NCI-H446 treated with DMSO at 0.1 percent for 48 hours (cell line): Measurements from ENCODE around the gene PRLR.
"Not testable (repeated sequence)": the region's sequence is repeated elsewhere in the genome, so short reads cannot be mapped to it uniquely, and the experiment has no call there.

Experiments
- DNase-seq: peaks from one replicate; lab custom pipeline; 2025; lab: John Stamatoyannopoulos, UW

PRLR gene

DNA sequence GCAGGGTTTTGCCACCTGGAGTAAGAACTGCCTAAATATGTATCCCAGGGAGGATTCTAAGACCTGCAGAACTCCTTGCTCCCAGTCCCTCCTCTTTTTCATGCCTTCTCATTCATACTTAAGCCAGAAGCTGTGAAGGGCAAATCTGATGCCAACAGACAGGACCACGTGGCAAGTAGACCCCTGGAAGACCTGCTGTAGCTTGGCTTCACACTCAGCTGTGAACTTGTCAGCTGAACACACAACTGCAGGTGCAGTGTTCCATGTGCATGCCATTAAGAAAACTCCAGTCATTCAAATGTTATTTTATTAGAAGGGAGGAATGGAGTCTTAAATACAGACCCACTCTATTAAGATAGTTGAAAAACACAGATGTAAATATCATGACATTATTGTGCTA is 103.3 kb downstream of the PRLR start:
- DNase-seq = no peak

DNA sequence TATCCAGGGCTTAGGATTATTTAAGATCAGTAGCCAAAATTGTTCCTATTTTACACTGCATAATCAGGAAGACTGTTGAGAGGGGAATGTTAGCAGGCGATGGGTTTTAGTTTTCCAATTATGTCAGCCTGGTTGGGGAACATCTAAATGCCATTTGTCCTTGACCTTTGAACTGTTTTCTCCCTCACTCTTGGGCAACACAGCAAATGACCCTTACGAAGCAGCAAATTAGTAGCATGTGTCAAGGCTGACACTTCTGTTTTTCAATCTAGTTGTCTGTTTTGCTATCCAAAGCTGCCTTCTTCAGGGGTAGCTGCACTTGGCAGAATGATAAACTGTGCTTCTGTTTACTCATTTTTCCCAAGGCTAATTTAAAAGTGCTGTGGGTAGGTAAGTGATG is 104.5 kb downstream of the PRLR start:
- no peak for DNase-seq

DNA sequence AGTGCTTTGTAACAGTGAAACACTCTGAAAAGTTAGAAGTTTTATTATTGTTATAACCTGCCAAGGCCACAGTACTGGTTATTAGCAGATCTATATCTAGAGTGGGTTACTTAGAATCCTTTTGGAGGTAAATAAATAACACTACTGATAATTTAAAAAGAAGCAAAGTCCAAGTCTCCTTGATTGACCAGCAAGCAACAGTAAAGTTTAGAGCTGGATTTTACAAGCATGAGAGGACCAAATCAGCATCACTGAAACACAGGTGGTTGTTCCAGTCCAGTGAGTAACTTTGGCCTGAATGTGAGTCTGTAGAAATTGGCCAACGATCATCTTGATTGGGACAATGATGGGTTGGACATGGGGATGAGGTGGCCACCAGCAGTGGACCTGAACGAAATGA is 105.4 kb downstream of the PRLR start:
- no peak for DNase-seq

DNA sequence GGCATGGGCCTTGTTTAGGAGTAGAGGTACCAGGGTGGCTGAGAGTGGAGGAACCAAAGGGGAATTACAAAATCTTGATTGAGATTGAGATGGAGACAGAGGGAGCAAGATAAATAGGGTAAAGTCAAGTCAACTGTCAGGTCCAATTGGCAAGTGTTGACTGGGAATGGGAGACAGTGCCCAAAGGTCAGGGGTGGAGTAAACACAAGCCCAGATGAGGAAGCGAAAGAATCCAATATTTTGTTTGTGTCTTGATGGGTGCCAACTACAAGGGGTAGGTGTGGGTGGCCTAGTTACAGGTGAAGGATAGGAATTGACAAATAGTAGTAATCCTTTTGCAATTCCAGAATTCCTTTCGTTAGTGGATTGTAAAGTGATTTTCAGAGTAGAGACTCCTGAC is 107.5 kb downstream of the PRLR start:
- no peak for DNase-seq

DNA sequence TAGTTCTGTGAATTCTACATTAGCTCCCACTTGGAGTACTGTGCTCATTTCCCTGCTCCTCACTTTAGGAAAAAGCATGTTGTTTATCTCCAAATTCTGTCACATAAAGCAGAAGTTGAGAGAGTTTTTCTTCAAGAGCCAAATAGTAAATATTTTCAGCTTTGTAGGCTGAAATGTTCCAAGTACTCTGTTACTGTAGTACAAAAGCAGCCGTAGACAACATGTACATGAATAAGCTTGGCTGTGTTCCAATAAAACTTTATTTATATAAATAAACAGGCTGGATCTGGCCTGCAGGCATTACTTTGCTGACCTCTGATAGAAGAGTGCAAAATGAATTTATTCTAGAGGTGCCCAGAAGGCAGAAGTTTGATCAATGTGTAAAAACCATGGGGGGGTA is 109.6 kb downstream of the PRLR start:
- DNase-seq = no peak

DNA sequence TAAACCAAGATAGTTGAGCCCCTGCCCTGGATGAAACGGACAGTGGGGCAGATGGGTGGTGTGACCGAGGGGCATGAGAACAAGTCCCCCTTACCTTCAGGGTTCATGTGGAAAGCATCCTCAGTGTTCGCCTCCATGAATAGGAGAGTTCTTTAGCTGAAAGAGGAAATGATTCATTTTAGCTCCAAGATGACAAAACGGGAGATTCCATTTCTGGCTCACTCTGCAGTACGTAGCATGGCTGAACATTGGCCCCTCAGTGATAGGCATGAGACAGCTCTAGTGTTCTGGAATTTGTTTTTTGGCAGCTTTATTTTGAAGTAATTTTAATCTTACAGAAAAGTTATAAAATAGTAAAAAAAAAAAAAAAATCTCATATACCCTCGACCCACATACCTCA is 112.3 kb downstream of the PRLR start:
- DNase-seq = no peak

DNA sequence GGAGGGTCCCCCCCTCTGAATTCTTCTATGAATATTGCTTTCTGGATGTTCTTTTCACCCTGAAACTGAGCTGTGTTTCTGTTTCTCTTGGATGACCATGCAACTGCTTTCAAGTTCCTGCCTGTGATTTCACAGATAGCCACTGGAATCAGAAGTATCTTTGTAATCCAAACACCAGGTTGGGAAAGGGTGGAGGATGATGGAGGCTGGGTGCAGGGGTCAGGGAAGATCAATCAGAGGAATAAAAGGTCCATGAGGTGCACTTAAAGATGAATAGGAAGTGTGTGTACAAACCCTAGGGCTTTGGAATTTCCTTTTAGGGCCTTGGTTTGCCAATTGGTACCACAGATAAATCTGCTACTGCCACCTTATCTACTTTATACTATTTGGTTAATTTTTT is 114.4 kb downstream of the PRLR start:
- no peak for DNase-seq

DNA sequence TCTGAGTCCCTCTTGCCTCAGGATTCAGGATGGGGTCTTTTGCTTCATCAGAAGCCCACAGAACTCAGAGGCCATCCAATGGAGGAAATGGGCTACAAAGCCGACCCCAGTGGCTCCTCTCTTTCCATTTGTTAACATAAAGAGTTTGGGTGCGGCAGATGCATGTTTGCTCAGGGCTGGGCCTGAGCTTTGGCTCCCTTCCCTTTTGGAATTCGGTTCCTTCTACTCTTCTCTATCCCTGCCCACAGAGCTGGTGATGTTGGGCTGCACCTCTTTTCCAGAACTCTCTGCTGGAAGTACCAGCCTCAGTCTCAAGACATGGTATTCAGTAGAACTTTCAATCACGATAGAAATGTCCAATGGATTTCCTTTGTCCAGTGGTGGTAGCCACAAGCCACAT is 115.6 kb downstream of the PRLR start:
- no peak for DNase-seq

DNA sequence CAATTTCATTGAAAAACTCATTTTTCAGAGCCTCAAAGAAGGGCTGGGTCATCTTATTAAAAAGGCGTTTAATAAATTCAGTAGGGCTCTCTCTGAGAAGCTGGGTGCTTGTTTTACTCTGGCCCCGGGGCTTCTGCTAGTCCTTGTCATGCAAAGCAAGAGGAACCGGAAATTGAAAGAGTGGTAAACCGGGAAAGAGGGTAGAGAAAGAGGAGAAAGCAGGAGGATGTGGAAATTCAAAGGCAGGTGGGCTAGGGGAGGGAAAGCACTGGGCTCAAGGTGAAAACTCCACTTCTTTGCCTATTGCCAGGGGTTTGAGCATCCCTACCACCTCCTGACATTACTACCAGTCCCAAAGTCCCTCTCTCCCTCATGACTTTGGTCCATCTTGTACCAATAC is 118.0 kb downstream of the PRLR start:
- DNase-seq = no peak

DNA sequence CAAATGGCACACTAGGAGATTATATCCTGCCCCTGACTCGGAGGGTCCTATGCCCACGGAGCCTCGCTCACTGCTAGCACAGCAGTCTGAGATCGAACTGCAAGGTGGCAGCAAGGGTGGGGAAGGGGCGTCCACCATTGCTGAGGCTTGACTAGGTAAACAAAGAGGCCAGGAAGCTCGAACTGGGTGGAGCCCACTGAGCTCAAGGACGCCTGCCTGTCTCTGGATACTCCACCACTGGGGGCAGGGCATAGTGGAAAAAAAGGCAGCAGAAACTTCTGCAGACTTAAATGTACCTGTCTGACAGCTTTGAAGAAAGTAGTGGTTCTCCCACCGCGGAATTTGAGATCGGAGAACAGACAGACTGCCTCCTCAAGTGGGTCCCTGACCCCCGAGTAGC is 125.7 kb downstream of the PRLR start:
- DNase-seq = not testable (repeated sequence)

DNA sequence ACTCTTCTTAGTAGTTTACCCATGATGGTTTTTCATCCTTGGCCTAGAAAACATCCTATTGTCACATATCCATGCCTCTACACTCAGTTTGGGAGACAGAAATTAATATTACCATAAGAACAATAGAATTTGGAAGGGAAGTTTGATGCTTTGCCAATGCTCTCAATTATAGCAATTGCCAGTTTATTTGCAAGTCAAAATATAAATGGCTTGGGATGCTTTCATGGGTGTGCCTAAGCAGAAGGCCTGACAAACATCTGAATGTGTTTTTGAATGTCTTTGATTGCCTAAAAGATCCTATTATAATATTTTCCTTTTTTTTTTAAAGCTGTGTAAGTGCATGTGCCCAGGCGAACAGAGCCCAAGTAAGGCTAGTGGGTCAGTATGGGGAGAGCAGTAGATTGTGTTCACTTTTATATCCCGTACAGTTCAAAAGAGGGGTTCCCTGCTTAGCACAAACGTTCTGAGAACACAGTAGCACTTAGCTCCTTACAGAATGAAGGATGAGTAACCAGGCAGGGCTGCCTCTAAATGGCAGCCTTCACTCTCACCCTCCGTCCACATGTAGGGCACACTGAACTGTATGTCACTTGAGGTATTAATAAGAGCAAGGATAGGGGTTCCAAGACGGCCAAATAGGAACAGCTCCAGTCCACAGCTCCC is 126.5 kb downstream of the PRLR start:
- no peak for DNase-seq

DNA sequence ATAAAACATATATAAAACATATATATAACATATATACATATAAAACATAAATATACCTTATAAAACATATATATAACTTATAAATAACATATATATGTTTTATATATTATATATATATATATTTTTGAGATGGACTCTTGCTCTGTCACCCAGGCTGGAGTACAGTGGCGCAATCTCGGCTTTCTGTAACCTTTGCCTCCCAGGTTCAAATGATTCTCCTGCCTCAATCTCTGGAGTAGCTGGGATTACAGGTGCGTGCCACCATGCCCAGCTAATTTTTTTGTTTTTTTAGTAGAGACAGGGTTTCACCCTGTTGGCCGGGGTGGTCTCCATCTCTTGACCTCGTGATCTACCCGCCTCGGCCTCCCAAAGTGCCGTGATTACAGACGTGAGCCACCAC is 128.6 kb downstream of the PRLR start:
- not testable (repeated sequence) for DNase-seq

DNA sequence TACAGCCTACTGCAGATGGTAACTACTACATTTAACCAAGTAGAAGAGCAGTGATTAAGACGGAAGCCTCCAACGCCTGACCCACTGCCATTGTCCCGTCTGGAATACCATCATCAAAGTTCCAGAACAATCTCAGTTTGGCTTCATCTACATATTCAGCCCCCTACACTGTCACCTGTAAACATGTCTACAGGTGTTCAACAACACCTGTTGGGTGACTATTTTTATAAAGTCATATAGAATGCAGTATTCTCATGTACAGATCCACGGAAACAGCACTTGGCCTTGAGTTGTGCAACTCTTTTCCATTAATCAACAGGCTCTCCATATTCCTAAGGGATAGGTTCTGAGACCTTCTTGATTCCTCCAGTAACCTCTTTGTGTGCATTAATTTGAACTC is 129.3 kb downstream of the PRLR start:
- DNase-seq = no peak

DNA sequence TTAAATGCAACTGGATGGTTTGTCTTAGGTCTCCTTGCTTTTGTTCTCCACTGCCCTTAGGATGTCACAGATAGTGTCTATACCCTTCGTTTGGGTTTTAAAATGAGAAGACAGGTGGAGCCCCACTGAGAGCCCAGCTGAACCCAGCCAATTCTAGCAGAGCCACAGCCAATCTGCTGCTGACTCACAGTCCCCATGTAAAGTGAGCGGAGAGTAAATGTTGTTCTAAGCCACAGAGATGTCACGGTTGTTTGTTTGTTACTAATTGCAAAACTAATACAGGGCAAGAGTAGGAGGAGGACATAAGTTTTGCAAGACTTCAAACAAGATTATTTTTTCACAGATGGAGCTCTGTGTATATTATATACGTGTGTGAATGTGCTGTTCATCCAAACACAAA is 132.1 kb downstream of the PRLR start:
- peak; percentile 27 for DNase-seq

DNA sequence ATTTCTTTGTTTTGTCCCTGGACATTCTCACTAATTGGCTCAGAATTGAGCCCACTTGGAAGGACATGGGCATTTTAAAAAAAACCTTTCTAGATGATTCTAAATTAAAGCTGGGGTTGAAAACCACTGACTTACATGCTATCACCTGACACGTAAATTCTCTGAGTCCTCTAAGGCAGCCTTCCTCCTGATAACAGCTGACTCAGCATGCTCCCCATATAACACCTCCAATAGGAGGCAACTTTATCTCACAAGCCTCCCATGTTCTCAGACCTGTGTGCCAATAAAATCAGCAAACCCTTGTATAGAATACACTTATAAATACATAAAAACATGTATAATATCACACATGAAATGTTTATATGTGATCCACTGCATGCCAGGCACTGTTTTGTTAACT is 133.4 kb downstream of the PRLR start:
- DNase-seq = no peak

DNA sequence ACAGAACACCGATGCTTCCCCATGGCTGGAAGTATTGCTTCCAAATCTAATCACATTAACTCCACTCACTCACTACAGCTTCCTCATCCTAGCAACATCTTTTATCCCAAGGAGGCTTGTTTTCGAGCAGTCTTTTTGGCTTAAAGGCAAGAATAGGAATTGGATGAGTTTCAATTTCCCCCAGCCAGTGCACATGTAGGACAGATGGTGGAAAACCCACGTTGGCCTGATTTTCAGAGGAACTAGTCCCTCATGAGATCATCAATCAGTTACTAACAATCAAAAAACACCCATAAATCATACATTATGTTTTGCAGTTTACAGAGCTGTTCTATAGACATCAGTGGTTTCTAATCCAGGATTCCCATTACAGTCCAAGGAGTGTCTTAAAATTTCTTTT is 134.1 kb downstream of the PRLR start:
- DNase-seq = peak; percentile 99

DNA sequence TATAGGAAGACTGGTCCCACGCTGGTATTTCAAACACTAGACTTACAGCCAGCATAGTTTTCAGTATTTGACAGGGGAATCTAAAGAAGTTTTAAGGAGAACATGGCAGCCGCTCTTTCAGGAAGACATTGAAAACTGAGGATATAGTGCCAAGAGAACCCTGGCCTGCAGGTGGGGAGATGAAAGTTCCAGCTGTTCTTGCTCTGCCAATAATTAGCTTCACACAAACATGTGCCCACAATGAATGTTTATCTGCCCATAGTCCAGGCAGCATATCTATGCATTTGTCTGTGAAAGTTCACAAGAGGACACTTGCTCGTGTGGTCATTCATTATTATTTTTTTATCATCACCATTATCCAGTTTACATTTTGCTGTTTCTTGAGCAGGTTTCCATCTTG is 134.9 kb downstream of the PRLR start:
- peak; percentile 29 for DNase-seq

DNA sequence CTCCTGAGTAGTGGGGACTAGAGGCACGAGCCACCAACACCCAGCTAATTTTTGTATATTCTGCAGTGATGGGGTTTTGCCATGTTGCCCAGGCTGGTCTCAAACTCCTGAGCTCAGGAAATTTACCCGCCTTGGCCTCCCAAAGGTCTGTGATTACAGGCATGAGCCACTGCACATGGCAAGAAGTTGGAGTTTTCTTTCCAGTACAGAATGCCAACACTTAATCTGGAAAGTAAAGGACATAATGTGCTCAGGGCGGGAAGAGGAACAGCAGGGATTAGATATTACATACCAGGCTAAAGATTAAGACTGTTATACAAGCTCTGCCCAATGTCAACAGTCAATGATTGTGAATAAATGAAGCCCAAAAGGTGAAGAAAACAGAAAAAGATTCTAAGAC is 135.3 kb downstream of the PRLR start:
- peak; percentile 50 for DNase-seq

DNA sequence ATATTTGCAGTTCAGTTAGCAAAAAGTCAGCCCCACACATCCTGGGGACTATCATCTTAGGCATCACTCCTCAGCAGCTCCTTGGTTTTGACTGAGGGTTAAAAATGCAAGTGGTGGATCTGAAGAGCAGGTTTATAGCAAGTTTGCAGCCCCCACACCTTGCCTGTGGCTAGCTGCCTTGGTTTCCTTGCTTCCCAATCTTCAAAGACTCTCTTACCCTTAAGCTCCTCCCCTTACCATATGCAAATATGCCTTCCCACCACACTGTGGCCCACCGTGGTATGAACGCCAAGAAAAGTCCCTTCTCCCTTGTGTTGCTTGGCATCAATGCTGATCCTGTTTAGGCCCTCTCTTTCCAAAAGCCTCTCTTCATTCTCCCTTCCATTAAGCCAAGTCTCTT is 137.6 kb downstream of the PRLR start:
- no peak for DNase-seq

DNA sequence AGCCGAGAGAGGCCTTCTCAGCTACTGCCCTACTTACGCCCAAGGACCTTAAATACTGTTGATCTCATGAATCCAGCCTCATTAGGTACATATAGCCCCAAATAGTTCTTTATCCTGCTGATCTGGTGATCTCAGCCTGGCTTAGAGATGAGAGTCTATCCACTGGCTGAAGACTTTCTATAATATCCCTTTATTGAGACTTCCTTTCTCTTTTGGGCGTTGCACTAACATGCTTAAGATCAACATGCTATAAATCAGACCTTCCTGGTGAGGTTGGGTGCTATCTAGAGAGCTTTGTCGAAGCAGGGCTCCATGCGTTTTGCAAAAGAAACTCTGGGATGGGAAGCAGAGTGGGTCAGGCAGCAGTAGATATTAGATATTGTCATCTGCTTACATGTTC is 138.6 kb downstream of the PRLR start:
- DNase-seq = no peak

DNA sequence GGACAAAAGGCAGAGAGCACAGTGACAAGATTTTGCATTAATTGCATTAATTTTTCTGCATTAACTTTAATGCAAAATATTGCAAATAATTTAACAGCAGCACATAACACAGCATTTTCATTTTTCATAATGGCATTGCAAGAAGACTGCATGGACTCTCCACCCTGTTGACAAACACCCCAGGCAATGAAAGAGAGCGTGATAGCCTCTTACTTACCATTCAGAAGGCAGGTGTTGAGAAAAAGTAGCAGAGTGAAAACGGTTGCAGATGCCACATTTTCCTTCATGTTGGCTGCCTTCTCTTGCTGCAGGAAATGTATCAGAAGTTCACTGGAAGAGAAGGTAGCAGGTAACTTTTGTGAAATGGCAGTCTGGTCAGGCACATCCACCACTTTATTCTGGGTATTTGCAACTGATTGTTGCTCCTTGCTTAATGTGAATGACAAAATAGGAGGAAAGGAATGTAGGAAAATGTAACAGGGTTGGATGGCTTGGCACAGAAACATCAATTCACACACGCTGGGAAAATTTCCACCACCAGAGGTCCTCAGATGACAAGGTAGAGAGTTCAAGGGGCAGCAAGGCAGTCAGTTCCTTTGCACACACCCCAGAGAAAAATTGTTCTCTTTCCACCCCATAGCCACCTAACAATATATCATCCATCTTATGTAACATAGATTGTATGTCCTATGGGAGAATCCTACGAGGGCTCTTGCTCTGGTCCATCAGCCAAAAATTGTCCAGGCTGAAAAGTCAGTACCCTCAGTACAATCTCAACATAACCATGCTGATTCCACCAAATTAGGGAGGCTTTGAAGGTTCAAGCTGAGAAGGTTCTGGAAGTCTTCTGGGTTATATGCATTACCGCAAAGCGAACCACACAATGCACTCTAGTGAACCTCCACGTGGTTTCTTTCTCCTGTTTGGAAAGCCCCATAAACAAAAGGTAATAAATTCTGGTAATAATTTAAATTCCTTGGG is 140.7 kb downstream of the PRLR start:
- peak; percentile 63 for DNase-seq

DNA sequence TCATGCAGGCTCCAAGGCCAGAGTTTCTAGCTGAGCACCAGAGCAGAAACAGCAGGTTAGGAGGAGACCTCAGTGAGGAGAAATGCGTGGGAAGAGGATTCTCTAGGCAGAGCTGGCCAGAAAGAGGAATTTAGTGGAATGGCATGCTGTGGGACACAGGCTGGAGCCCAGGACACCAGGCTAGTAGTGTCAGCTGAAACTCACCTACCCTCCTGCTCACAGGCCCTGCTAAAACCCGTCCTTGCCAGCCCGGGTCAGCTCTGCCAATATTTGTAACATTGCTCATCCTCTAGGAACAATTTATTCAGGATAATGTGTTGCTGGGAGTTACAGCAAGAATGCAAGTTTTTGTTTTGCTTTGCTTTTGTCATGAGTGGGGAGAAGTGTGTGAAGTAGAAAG is 142.3 kb downstream of the PRLR start:
- no peak for DNase-seq

DNA sequence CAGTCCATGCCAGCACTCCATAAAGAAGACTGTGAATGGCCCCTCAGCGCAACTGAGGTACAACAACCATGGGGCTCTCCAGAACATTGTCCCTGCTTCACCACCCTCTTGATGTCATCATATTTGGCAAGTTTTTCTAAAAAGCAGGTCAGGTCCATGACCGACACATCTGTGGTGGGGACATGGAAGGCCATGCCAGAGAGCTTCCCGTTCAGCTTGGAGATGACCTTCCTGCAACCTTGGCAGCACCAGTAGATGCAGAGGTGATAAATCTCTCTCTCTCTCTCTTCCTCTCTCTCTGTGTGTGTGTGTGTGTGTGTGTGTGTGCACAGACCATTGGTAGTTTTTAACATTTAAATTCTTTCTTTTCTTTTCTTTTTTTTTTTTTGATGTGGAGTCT is 147.1 kb downstream of the PRLR start:
- no peak for DNase-seq

DNA sequence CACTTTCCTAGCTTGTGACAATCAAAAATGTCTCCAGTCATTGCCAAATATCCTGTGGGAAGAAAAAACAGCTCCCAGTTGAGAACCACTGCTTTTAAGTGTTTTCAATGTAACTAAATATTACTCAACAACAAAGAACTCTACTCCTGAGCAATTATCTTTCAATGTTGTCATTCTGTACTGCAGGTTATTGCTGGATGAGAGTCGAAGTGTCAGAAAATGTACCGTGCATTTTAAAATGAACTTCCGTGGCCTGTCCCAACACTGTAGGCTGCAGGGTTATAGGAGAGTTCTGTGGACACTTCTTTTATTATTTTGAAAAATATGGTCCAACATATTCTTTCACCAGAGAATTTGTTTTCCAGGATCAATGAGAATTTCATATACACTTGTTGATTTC is 147.8 kb downstream of the PRLR start:
- no peak for DNase-seq
